ENCODE results near the gene SLC7A5. TPM values are rescaled to one million over a fixed set of nuclear protein-coding genes. Genes with fewer than 3 reads are reported as not detected.

SLC7A5 gene
- total and polyA plus RNA-seq, 2 of the 13 experiments (the other 11 are each of a cell fraction or from before 2014, with no cell fraction given): 79.6 to 155 TPM

- TF ChIP-seq HMGXB3 (CRISPR knock-in tag; IDR thresholded peaks at IDR 0.05; ENCODE audit: borderline replicate concordance) (no peak), ZNF674 (CRISPR knock-in tag; IDR thresholded peaks at IDR 0.05; ENCODE audit: low read depth) (no peak), HNF1B (CRISPR knock-in tag; IDR thresholded peaks at IDR 0.05) (no peak), ZNF639 (CRISPR knock-in tag; conservative IDR thresholded peaks at IDR 0.05) (no peak), FIP1L1 (IDR thresholded peaks at IDR 0.05; ENCODE audit: borderline replicate concordance, insufficient read depth, low read depth, low read length) (no peak), ZNF800 (CRISPR knock-in tag; IDR thresholded peaks at IDR 0.05) (no peak), TAF15 (IDR thresholded peaks at IDR 0.05; ENCODE audit: low read depth, low read length, poor library complexity, severe bottlenecking) (no peak), FOXA1 (IDR thresholded peaks at IDR 0.05) (no peak), FOXA1 (CRISPR knock-in tag; IDR thresholded peaks at IDR 0.05) (no peak), ZNF354B (CRISPR knock-in tag; IDR thresholded peaks at IDR 0.05) (no peak), POGZ (CRISPR knock-in tag; IDR thresholded peaks at IDR 0.05) (peak; percentile 12; the same call in 1 of the 2 replicates), ZNF382 (CRISPR knock-in tag; IDR thresholded peaks at IDR 0.05; ENCODE audit: borderline replicate concordance) (no peak), ZNF564 (CRISPR knock-in tag; IDR thresholded peaks at IDR 0.05) (0 out of 2 replicates have a peak, but pooled peaks have one; percentile 39), POLR2AphosphoS5 (IDR thresholded peaks at IDR 0.05; ENCODE audit: low read depth, low read length) (no peak), SP2 (CRISPR knock-in tag; IDR thresholded peaks at IDR 0.05) (no peak)
These were observed 27.0 kb downstream of the SLC7A5 start (continued) for GRCh38 chr16:87842209-87842869.
